ENCODE results near the gene MDFI.

The MDFI gene

GRCh38 chr6:41622206-41622988, 15.9 kb upstream of the MDFI start:
- no peak for ATAC-seq
- TF ChIP-seq GLIS3 (CRISPR knock-in tag; IDR thresholded peaks at IDR 0.05) = no peak
- no peak for TF ChIP-seq RARB (CRISPR knock-in tag; IDR thresholded peaks at IDR 0.05)
- no peak for TF ChIP-seq ISL1 (CRISPR knock-in tag; IDR thresholded peaks at IDR 0.05)
- TF ChIP-seq POU6F1 (CRISPR knock-in tag; IDR thresholded peaks at IDR 0.05; ENCODE audit: borderline replicate concordance, low read depth) = no peak
- TF ChIP-seq CSRNP3 (CRISPR knock-in tag; IDR thresholded peaks at IDR 0.05) = no peak
- no peak for TF ChIP-seq ZC3H10 (CRISPR knock-in tag; IDR thresholded peaks at IDR 0.05)

GRCh38 chr6:41623330-41623729, 14.9 kb upstream of the MDFI start:
- TF ChIP-seq POU6F1 (CRISPR knock-in tag; IDR thresholded peaks at IDR 0.05; ENCODE audit: borderline replicate concordance, low read depth) (no peak), ARNTL (CRISPR knock-in tag; IDR thresholded peaks at IDR 0.05; ENCODE audit: borderline replicate concordance, low read depth) (no peak), PPARA (CRISPR knock-in tag; IDR thresholded peaks at IDR 0.05; ENCODE audit: borderline replicate concordance) (no peak), TOX (CRISPR knock-in tag; IDR thresholded peaks at IDR 0.05; ENCODE audit: borderline replicate concordance) (no peak), CSRNP3 (CRISPR knock-in tag; IDR thresholded peaks at IDR 0.05) (no peak), SNAI2 (CRISPR knock-in tag; IDR thresholded peaks at IDR 0.05) (no peak)
- no peak for ATAC-seq

- ATAC-seq = no peak
- no peak for TF ChIP-seq ZNF565 (CRISPR knock-in tag; conservative IDR thresholded peaks at IDR 0.05; ENCODE audit: low read depth)
- no peak for TF ChIP-seq ZFP30 (CRISPR knock-in tag; IDR thresholded peaks at IDR 0.05)
- no peak for TF ChIP-seq ESRRG (CRISPR knock-in tag; IDR thresholded peaks at IDR 0.05)
- no peak for TF ChIP-seq RARB (CRISPR knock-in tag; IDR thresholded peaks at IDR 0.05)
These were observed 13.5 kb upstream of the MDFI start for GRCh38 chr6:41624621-41625380.

- no peak for TF ChIP-seq PPARA (CRISPR knock-in tag; IDR thresholded peaks at IDR 0.05; ENCODE audit: borderline replicate concordance)
- TF ChIP-seq SNAI2 (CRISPR knock-in tag; IDR thresholded peaks at IDR 0.05) = no peak
- TF ChIP-seq ZNF8 (CRISPR knock-in tag; IDR thresholded peaks at IDR 0.05) = no peak
- no peak for TF ChIP-seq CSDC2 (CRISPR knock-in tag; IDR thresholded peaks at IDR 0.05)
- no peak for TF ChIP-seq ZNF565 (CRISPR knock-in tag; conservative IDR thresholded peaks at IDR 0.05; ENCODE audit: low read depth)
- no peak for TF ChIP-seq TSHZ2 (CRISPR knock-in tag; IDR thresholded peaks at IDR 0.05)
- no peak for TF ChIP-seq ZFP30 (CRISPR knock-in tag; IDR thresholded peaks at IDR 0.05)
- no peak for TF ChIP-seq CREB5 (CRISPR knock-in tag; IDR thresholded peaks at IDR 0.05; ENCODE audit: low read depth)
- no peak for TF ChIP-seq TOX (CRISPR knock-in tag; IDR thresholded peaks at IDR 0.05; ENCODE audit: borderline replicate concordance)
- no peak for TF ChIP-seq GLIS3 (CRISPR knock-in tag; IDR thresholded peaks at IDR 0.05)
- TF ChIP-seq CSRNP3 (CRISPR knock-in tag; IDR thresholded peaks at IDR 0.05) = no peak
- no peak for TF ChIP-seq OSR1 (CRISPR knock-in tag; IDR thresholded peaks at IDR 0.05)
- no peak for TF ChIP-seq PATZ1 (CRISPR knock-in tag; IDR thresholded peaks at IDR 0.05; ENCODE audit: borderline replicate concordance)
- no peak for ATAC-seq
These were observed 12.8 kb upstream of the MDFI start for GRCh38 chr6:41625442-41625841.
